K562 (cell line): ENCODE results near the gene MAST1. TPM values are rescaled to one million over a fixed set of nuclear protein-coding genes. Genes with fewer than 3 reads are reported as not detected.
A peak's percentile ranks its signal among the peaks of the same experiment; 100 is the strongest.

Experiments used
- COPS2 ChIP-seq: fragments of 450-650 bp; conservative IDR thresholded peaks from 2 replicates; pipeline ENCODE4 v1.6.1; 2016; ENCODE audit warnings: mild to moderate bottlenecking, moderate library complexity
- DMBX1 ChIP-seq: fragments of 250-450 bp; sonication (Bioruptor Pico); IDR thresholded peaks from 2 replicates; pipeline ENCODE4 v1.8.0; 2022; ENCODE audit warnings: inconsistent platforms, mild to moderate bottlenecking, moderate library complexity, borderline replicate concordance
- HIVEP1 ChIP-seq: fragments of 250-450 bp; sonication (Bioruptor Pico); IDR thresholded peaks from 2 replicates; pipeline ENCODE4 v1.4.0; 2020; ENCODE audit warnings: mild to moderate bottlenecking
- HNRNPK ChIP-seq: fragments of 200-400 bp; formaldehyde crosslinking; IDR thresholded peaks from one replicate; pipeline ENCODE4 v1.6.1; 2018; ENCODE audit warnings: mild to moderate bottlenecking, low read depth, low read length; ENCODE audit not compliant: poor library complexity, severe bottlenecking
- NR4A1 ChIP-seq, 2 experiments: fragments of 250-450 bp in 1 of 2; fragments of 450-650 bp in 1 of 2; sonication (Bioruptor Pico) in 1 of 2; IDR thresholded peaks; 2 replicates each; pipeline versions ENCODE4 v1.4.0 to v1.6.1; 2016 to 2020; ENCODE audit warnings: mild to moderate bottlenecking in 2 of 2, missing compliant biosample characterization in 1 of 2, missing genetic modification characterization in 1 of 2, moderate library complexity in 1 of 2
- OTX1 ChIP-seq: fragments of 450-650 bp; formaldehyde crosslinking; IDR thresholded peaks from 2 replicates; pipeline ENCODE4 v1.4.0; 2022; ENCODE audit warnings: mild to moderate bottlenecking
- TSHZ1 ChIP-seq: fragments of 250-450 bp; sonication (Bioruptor Pico); IDR thresholded peaks from 2 replicates; pipeline ENCODE4 v1.4.0; 2020; ENCODE audit warnings: mild to moderate bottlenecking, moderate library complexity
- ZBTB1 ChIP-seq: sonication (generic); formaldehyde crosslinking; IDR thresholded peaks from 2 replicates; pipeline ENCODE4 v1.8.1; 2023; ENCODE audit warnings: missing genetic modification reagents, low read depth, mild to moderate bottlenecking, borderline replicate concordance
- ZNF124 ChIP-seq: sonication (generic); formaldehyde crosslinking; IDR thresholded peaks from 2 replicates; pipeline ENCODE4 v1.8.1; 2022; ENCODE audit warnings: missing genetic modification reagents
- ZNF133 ChIP-seq: fragments of 250-450 bp; sonication (Bioruptor Pico); IDR thresholded peaks from 2 replicates; pipeline ENCODE4 v1.4.0; 2020; ENCODE audit warnings: mild to moderate bottlenecking
- ZNF212 ChIP-seq: fragments of 450-650 bp; formaldehyde crosslinking; IDR thresholded peaks from 2 replicates; pipeline ENCODE4 v1.4.0; 2020; ENCODE audit warnings: mild to moderate bottlenecking
- ZNF583 ChIP-seq: fragments of 250-450 bp; sonication (Bioruptor Pico); IDR thresholded peaks from 2 replicates; pipeline ENCODE4 v1.4.0; 2020
- ZNF584 ChIP-seq: fragments of 200-800 bp; sonication (Bioruptor generic); IDR thresholded peaks from 2 replicates; pipeline ENCODE4 v1.6.1; 2016; ENCODE audit warnings: low read depth, mild to moderate bottlenecking, missing genetic modification characterization, missing compliant biosample characterization
- ZNF77 ChIP-seq: fragments of 250-450 bp; sonication (Bioruptor Pico); IDR thresholded peaks from 2 replicates; pipeline ENCODE4 v1.5.0; 2020
- ZSCAN32 ChIP-seq: fragments of 450-650 bp; formaldehyde crosslinking; IDR thresholded peaks from 2 replicates; pipeline ENCODE4 v1.4.0; 2020; ENCODE audit warnings: mild to moderate bottlenecking, moderate library complexity
- polyA plus RNA-seq, 8 experiments: library from polyadenylated mRNA; depleted of rRNA in 4 of 8; stranded (reverse) in 5 of 8; unstranded in 3 of 8; fragments of >200 nt; fragmentation: Nextera tagmentation in 2 of 8; fragmentation: Illumina TruSeq in 1 of 8; extraction: Ambion mirVana in 2 of 8; extraction: Trizol in 1 of 8; gene quantifications; 2 replicates each; pipeline versions ENCODE4 v1.2.1 to v1.2.3, GENCODE V29; 2011 to 2014; ENCODE audit warnings: inconsistent platforms in 1 of 8, missing spikeins in 1 of 8
- total RNA-seq, 7 experiments: library from RNA; depleted of rRNA in 6 of 7; stranded (reverse); fragments of >200 nt in 6 of 7; fragmentation: Illumina TruSeq in 2 of 7; extraction: Trizol in 2 of 7; gene quantifications; 2 replicates each; pipeline versions ENCODE4 v1.2.1 to v1.2.3, GENCODE V29; 2011 to 2021; ENCODE audit warnings: low replicate concordance in 1 of 7
- TF ChIP-seq, protein P1 (sequence below), 2 experiments: fragments of 450-650 bp; formaldehyde crosslinking in 1 of 2; IDR thresholded peaks; 2 replicates each; pipeline versions ENCODE4 v1.4.0 to v1.6.1; 2014 to 2020; ENCODE audit warnings: mild to moderate bottlenecking in 2 of 2, borderline replicate concordance in 1 of 2, low read depth in 1 of 2

Gene MAST1
- total and polyA plus RNA-seq, 9 of the 15 experiments (the other 6 are each of a cell fraction or from before 2014, with no cell fraction given), result 0.48 to 10.3 (median 3.9) TPM

- TF ChIP-seq, protein P1, sequence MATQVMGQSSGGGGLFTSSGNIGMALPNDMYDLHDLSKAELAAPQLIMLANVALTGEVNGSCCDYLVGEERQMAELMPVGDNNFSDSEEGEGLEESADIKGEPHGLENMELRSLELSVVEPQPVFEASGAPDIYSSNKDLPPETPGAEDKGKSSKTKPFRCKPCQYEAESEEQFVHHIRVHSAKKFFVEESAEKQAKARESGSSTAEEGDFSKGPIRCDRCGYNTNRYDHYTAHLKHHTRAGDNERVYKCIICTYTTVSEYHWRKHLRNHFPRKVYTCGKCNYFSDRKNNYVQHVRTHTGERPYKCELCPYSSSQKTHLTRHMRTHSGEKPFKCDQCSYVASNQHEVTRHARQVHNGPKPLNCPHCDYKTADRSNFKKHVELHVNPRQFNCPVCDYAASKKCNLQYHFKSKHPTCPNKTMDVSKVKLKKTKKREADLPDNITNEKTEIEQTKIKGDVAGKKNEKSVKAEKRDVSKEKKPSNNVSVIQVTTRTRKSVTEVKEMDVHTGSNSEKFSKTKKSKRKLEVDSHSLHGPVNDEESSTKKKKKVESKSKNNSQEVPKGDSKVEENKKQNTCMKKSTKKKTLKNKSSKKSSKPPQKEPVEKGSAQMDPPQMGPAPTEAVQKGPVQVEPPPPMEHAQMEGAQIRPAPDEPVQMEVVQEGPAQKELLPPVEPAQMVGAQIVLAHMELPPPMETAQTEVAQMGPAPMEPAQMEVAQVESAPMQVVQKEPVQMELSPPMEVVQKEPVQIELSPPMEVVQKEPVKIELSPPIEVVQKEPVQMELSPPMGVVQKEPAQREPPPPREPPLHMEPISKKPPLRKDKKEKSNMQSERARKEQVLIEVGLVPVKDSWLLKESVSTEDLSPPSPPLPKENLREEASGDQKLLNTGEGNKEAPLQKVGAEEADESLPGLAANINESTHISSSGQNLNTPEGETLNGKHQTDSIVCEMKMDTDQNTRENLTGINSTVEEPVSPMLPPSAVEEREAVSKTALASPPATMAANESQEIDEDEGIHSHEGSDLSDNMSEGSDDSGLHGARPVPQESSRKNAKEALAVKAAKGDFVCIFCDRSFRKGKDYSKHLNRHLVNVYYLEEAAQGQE (IDR thresholded peaks at IDR 0.05; ENCODE audit: borderline replicate concordance), result 0 out of 2 replicates have a peak, but pooled peaks have one; percentile 16
- TF ChIP-seq, protein P1 (CRISPR knock-in tag; IDR thresholded peaks at IDR 0.05; ENCODE audit: low read depth), result no peak
- TF ChIP-seq ZSCAN32, result no peak
- TF ChIP-seq HNRNPK, result no peak
- TF ChIP-seq ZNF133, result 0 out of 2 replicates have a peak, but pooled peaks have one; percentile 20
- peak; percentile 32; the same call in 1 of the 2 replicates for TF ChIP-seq NR4A1 (CRISPR knock-in tag; IDR thresholded peaks at IDR 0.05)
- TF ChIP-seq NR4A1 (tag; IDR thresholded peaks at IDR 0.05), result no peak
- TF ChIP-seq ZNF583 (CRISPR knock-in tag), result no peak
- no peak for TF ChIP-seq ZNF124
- TF ChIP-seq HIVEP1 (CRISPR knock-in tag), result no peak
- no peak for TF ChIP-seq COPS2
- TF ChIP-seq TSHZ1 (CRISPR knock-in tag), result no peak
- TF ChIP-seq DMBX1 (CRISPR knock-in tag), result no peak
- no peak for TF ChIP-seq ZNF77 (CRISPR knock-in tag)
- no peak for TF ChIP-seq OTX1
- no peak for TF ChIP-seq ZNF212 (CRISPR knock-in tag)
- TF ChIP-seq ZNF584 (CRISPR knock-in tag), result no peak
- TF ChIP-seq ZBTB1 (CRISPR knock-in tag), result no peak
Observed at GRCh38 chr19:12792051-12792852, 46.1 kb upstream of the MAST1 start (continued).
